AG10803 (cell line): ENCODE measurements around the gene CDH23.

Experiments
- DNase-seq: peaks from one replicate; pipeline ENCODE4 v3.0.0; 2010; ENCODE audit warnings: low read depth
- H3K4me3 ChIP-seq: 2 replicates; pipeline ENCODE4 v1.5.1; 2011; ENCODE audit warnings: mild to moderate bottlenecking, low read length, control low read depth
- CTCF ChIP-seq: conservative IDR thresholded peaks from 2 replicates; pipeline ENCODE4 v1.5.1; 2011; ENCODE audit warnings: mild to moderate bottlenecking, low read length, control low read depth, inconsistent platforms

The CDH23 gene

GRCh38 chr10:71419002-71419540 lies 22.4 kb downstream of the CDH23 start:
- no peak for TF ChIP-seq CTCF
- DNase-seq, result no peak
- no peak overlapping the region for H3K4me3 ChIP-seq

- no peak overlapping the region for H3K4me3 ChIP-seq
- TF ChIP-seq CTCF, result no peak
- no peak for DNase-seq
These were observed 23.0 kb downstream of the CDH23 start for GRCh38 chr10:71419750-71420149.

DNA sequence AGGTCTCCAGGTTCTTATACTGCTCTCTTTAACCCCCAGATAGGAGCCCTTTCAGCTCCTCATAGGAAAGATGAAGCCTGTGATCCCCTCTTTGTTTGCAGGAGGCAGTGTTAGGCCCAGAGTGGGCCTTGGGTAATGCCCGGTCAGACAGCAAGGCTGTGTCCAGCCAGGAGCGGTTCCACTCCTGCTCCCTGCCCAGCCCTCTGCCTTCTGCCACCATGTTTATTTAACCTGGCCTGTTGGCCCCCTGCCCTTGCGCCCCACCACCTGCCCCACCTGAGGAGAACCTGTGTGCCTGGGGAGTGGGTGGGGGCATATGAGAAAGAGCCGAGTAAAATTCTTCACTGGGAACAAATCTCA lies 24.3 kb downstream of the CDH23 start:
- no peak for DNase-seq
- no peak overlapping the region for H3K4me3 ChIP-seq
- no peak for TF ChIP-seq CTCF

- no peak for DNase-seq
- TF ChIP-seq CTCF, result no peak
- H3K4me3 ChIP-seq, result no peak overlapping the region
These were observed 26.5 kb downstream of the CDH23 start for GRCh38 chr10:71423250-71423649.

DNA sequence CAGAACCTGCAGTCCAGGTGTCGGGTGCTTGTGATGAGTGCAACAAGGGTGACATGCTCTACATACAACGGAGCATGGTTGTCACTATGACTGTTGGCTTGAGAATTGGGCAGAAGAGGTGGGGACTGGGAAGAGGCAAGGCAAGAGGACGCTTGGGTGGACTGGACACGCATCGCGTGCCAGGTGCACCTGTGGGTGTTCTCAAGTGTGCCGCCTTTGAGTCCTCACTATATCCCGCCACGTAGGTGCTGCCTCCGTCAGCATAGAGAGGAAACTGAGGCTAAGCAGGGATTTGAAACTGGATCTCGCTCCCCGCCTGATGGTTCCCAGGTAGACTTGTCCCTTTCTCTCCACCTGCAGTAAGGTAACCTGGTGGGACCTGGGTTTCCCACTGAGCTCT lies 27.2 kb downstream of the CDH23 start:
- no peak for TF ChIP-seq CTCF
- H3K4me3 ChIP-seq, result no peak overlapping the region
- DNase-seq, result no peak

DNA sequence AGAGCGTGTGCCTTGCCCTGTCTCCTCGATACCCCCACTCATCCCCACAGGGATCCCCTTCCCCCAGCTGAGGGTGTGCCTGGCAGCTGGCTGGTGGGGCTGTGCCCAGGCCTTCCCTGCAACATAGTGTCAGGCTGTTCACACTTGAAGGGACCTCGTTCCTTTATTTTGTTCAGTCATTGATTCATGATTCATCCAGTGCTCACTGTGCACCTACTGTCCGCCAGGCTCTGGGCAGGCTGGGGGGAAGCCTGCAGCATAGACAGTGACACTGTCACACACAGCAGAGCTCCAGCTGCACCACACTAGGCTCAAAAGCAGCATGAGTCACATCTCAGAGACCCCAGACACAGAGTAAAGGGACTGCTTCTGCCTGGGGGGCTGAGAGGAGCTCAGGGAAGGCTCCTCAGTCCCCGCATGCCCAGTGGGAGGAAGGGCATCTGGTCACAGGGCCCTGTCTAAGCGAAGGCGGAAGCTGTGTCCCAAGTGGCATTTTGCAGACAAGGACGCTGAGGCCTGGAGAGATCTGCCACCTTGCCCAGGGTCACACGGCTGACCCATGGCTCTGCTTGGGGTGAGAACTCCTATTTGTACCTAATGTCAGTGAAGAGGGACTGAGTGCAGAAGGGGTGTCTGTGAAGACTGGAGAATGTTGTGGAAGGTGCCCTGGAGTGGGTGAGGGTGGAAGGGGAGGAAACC lies 27.9 kb downstream of the CDH23 start:
- no peak for TF ChIP-seq CTCF
- no peak overlapping the region for H3K4me3 ChIP-seq
- no peak for DNase-seq

- TF ChIP-seq CTCF, result no peak
- no peak overlapping the region for H3K4me3 ChIP-seq
- DNase-seq, result no peak
These were observed 29.4 kb downstream of the CDH23 start for GRCh38 chr10:71426058-71426605.
